Right lobe of liver (tissue), 6 donors: Measurements from ENCODE around the gene CENPX. TPM values are rescaled to one million over a fixed set of nuclear protein-coding genes. Genes with fewer than 3 reads are reported as not detected.

Experiments used
- ATAC-seq, 4 donors: fragments of 200-7000 bp; cut with Tn5 transposase; one replicate each; pipeline ENCODE4 v1.9.1; 2020; ENCODE audit warnings: mild to moderate bottlenecking in 4 of 4, moderate library complexity in 4 of 4
- DNase-seq, 3 donors: peaks; one replicate each; pipeline ENCODE4 v3.0.0-alpha.2; 2020
- H3K27ac ChIP-seq, 3 donors: fragments of 200-600 bp; one replicate each; pipeline ENCODE4 v1.8.0; 2022
- H3K27me3 ChIP-seq, 2 donors: fragments of 200-600 bp; one replicate each; pipeline ENCODE4 v1.8.0; 2022
- H3K36me3 ChIP-seq, 4 donors: fragments of 200-600 bp; sonication (generic) in 1 of 4; one replicate each; pipeline versions ENCODE4 v1.5.1 to v1.8.0; 2017 to 2022; ENCODE audit warnings: control low read depth in 1 of 4
- H3K4me1 ChIP-seq, 4 donors: fragments of 200-600 bp; sonication (generic) in 1 of 4; one replicate each; pipeline versions ENCODE4 v1.5.1 to v1.8.0; 2017 to 2022; ENCODE audit warnings: control low read depth in 1 of 4
- H3K4me3 ChIP-seq, 3 donors: fragments of 200-600 bp; one replicate each; pipeline ENCODE4 v1.8.0; 2022
- H3K9me3 ChIP-seq, 4 donors: fragments of 200-600 bp; sonication (generic) in 1 of 4; one replicate each; pipeline versions ENCODE4 v1.5.1 to v1.8.0; 2017 to 2022; ENCODE audit warnings: control low read depth in 1 of 4
- CTCF ChIP-seq, 4 donors: fragments of 200-600 bp in 3 of 4; fragments of 450-650 bp in 1 of 4; IDR thresholded peaks; one replicate each; pipeline versions ENCODE4 v1.5.1 to v1.8.0; 2016 to 2022; ENCODE audit warnings: antibody characterized with exemption in 4 of 4, mild to moderate bottlenecking in 2 of 4
- POLR2A ChIP-seq: fragments of 450-650 bp; IDR thresholded peaks from one replicate; pipeline ENCODE4 v1.6.1; 2017; ENCODE audit warnings: antibody characterized with exemption, mild to moderate bottlenecking
- WGBS: methylation state at CpG from one replicate; pipeline ENCODE4 v1.1.6; 2018; ENCODE audit warnings: low coverage, low lambda C conversion rate; ENCODE audit not compliant: insufficient coverage; ENCODE audit errors: missing lambda C conversion rate; 5-methylcytosine and 5-hydroxymethylcytosine counted together
- intact Hi-C, 2 donors: fragments of 100-400 bp; cut with DNase I; formaldehyde crosslinking; loops; one replicate each; pipeline versions ENCODE4 v1.11.2 to v1.14.1; 2022
- total RNA-seq, 6 experiments: library from RNA; depleted of rRNA in 2 of 6; stranded (reverse); fragments of >200 nt in 2 of 6; fragmentation: NEBNext Ultra II Directional in 3 of 6; extraction: Animal tissue kit (Norgen Biotek cat#: 25700) in 3 of 6; gene quantifications; one replicate each; pipeline versions ENCODE4 v1.1.0 to v1.2.4, GENCODE V29; 2016 to 2023
- donor health status: DM: no; HTN: yes; CAD: no.
- donor health status: DM: no; HTN: no; CAD: no.
- donor health status: DM: no; HTN: no; CAD: no.
- donor health status: DM: no; HTN: yes; CAD: no.
- donor health status: DM: no; HTN: yes; CAD: no.

Gene CENPX
- total RNA-seq, 6 experiments from 2014 or later = 27.3 to 81.1 (median 47.8) TPM

GRCh38 chr17:82004517-82005455, 17.9 kb downstream of the CENPX start:
- H3K36me3 ChIP-seq = no peaks in the 10 kb centered on the region
- H3K27me3 ChIP-seq = no peaks in the 10 kb centered on the region
- DNase-seq (no peak), ATAC-seq (no peak)
- no peak overlapping the region for H3K4me3 ChIP-seq
- TF ChIP-seq POLR2A (no peak), CTCF (IDR thresholded peaks at IDR 0.05) (no peak)
- 70% methylated on average over 3 of the region's 41 CpGs for WGBS
- peaks cover 0 to 13% (median 6%) of the 10 kb centered on the region in 4 donors for H3K4me1 ChIP-seq
- no peak overlapping the region for H3K27ac ChIP-seq
- no peaks in the 10 kb centered on the region for H3K9me3 ChIP-seq
- intact Hi-C loops = no loop called here

- no peak for DNase-seq
- Histone ChIP-seq H3K27ac (no peak overlapping the region), H3K4me1 (peaks cover 0 to 24% (median 9%) of the 10 kb centered on the region in 4 donors), H3K4me3 (no peak overlapping the region), H3K9me3 (no peaks in the 10 kb centered on the region), H3K27me3 (no peaks in the 10 kb centered on the region), H3K36me3 (no peaks in the 10 kb centered on the region)
- intact Hi-C loops = no loop called here
- WGBS = 64% methylated on average over 20 of the region's 53 CpGs
- TF ChIP-seq POLR2A = no peak
- TF ChIP-seq CTCF (IDR thresholded peaks at IDR 0.05) = no peak
- ATAC-seq = peak in 1 of 4 donors; percentile 12
Observed at GRCh38 chr17:82003411-82004381, 19.0 kb downstream of the CENPX start.

- no peak for DNase-seq
- H3K36me3 ChIP-seq = no peaks in the 10 kb centered on the region
- peaks cover 0 to 24% (median 9%) of the 10 kb centered on the region in 4 donors for H3K4me1 ChIP-seq
- H3K4me3 ChIP-seq = no peak overlapping the region
- TF ChIP-seq CTCF (IDR thresholded peaks at IDR 0.05) (no peak), POLR2A (no peak)
- H3K27ac ChIP-seq = no peak overlapping the region
- intact Hi-C loops = no loop called here
- no peaks in the 10 kb centered on the region for H3K9me3 ChIP-seq
- ATAC-seq = no peak
- 75% methylated on average over 7 of the region's 17 CpGs for WGBS
- no peaks in the 10 kb centered on the region for H3K27me3 ChIP-seq
Observed at GRCh38 chr17:82001571-82002056, 21.1 kb downstream of the CENPX start.

- H3K9me3 ChIP-seq = no peaks in the 10 kb centered on the region
- intact Hi-C loops = no loop called here
- H3K4me3 ChIP-seq = no peak overlapping the region
- no CpG with 5 or more reads among the region's 32 CpGs for WGBS
- no peak for TF ChIP-seq POLR2A
- TF ChIP-seq CTCF (IDR thresholded peaks at IDR 0.05) = no peak
- peaks cover 0 to 24% (median 9%) of the 10 kb centered on the region in 4 donors for H3K4me1 ChIP-seq
- H3K27ac ChIP-seq = peak overlapping the region in 1 of 3 donors; percentile 24
- no peaks in the 10 kb centered on the region for H3K27me3 ChIP-seq
- ATAC-seq (peak; percentile 16 to 75 (median 70)), DNase-seq (peak in 2 of 3 donors; percentile 68 to 78)
- H3K36me3 ChIP-seq = no peaks in the 10 kb centered on the region
Observed at GRCh38 chr17:82000803-82001570, 21.7 kb downstream of the CENPX start.
